ENCODE results near the gene NDUFAF5.

Gene NDUFAF5

GRCh38 chr20:13858439-13858838, 73.6 kb downstream of the NDUFAF5 start:
- DNase-seq, result no peak
- in situ Hi-C loops (cut with HindIII; ENCODE audit: low pct_ligation_motif_present, low pct_unique_long_range_greater_than_20kb, low sequenced_read_pairs), result no loop called here

GRCh38 chr20:13858871-13859270, 74.0 kb downstream of the NDUFAF5 start:
- no peak for DNase-seq
- in situ Hi-C loops (cut with HindIII; ENCODE audit: low pct_ligation_motif_present, low pct_unique_long_range_greater_than_20kb, low sequenced_read_pairs), result no loop called here

GRCh38 chr20:13862245-13862644, 77.4 kb downstream of the NDUFAF5 start:
- in situ Hi-C loops (cut with HindIII; ENCODE audit: low pct_ligation_motif_present, low pct_unique_long_range_greater_than_20kb, low sequenced_read_pairs), result no loop called here

GRCh38 chr20:13863244-13863643, 78.4 kb downstream of the NDUFAF5 start:
- in situ Hi-C loops (cut with HindIII; ENCODE audit: low pct_ligation_motif_present, low pct_unique_long_range_greater_than_20kb, low sequenced_read_pairs), result no loop called here
- DNase-seq, result no peak

More at GRCh38 chr20:13862245-13862644, 77.4 kb downstream of the NDUFAF5 start:
- DNase-seq, result no peak

- in situ Hi-C loops (cut with HindIII; ENCODE audit: low pct_ligation_motif_present, low pct_unique_long_range_greater_than_20kb, low sequenced_read_pairs), result no loop called here
Measured at GRCh38 chr20:13865156-13865555, 80.3 kb downstream of the NDUFAF5 start.

GRCh38 chr20:13865791-13866351, 81.0 kb downstream of the NDUFAF5 start:
- in situ Hi-C loops (cut with HindIII; ENCODE audit: low pct_ligation_motif_present, low pct_unique_long_range_greater_than_20kb, low sequenced_read_pairs), result no loop called here
- no peak for DNase-seq

More at GRCh38 chr20:13865156-13865555, 80.3 kb downstream of the NDUFAF5 start:
- DNase-seq, result no peak

- in situ Hi-C loops (cut with HindIII; ENCODE audit: low pct_ligation_motif_present, low pct_unique_long_range_greater_than_20kb, low sequenced_read_pairs), result no loop called here
- no peak for DNase-seq
Measured at GRCh38 chr20:13868331-13868730, 83.5 kb downstream of the NDUFAF5 start.

- in situ Hi-C loops (cut with HindIII; ENCODE audit: low pct_ligation_motif_present, low pct_unique_long_range_greater_than_20kb, low sequenced_read_pairs), result no loop called here
- no peak for DNase-seq
Measured at GRCh38 chr20:13870170-13870748, 85.4 kb downstream of the NDUFAF5 start.

Measured in ACHN (cell line).